ENCODE data around the gene ASCC1.

DNA sequence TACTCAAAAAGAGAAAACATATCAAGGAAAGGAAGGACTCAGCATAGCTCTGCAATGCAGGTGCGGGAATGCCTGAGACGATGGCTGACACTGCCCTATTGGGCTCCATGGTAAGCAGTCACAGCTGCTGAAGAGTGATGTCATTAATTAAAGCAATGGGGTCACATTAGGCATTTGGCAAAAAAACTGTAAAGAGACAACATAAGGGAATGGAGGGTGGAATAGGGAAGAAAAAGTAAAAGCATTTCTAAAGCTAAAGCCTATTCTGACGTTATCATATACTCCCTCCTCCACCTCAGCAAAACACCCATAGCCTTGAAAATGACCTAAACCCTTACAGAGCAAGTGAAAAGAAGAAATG, 89.2 kb downstream of the ASCC1 start:
- TF ChIP-seq, protein P1, sequence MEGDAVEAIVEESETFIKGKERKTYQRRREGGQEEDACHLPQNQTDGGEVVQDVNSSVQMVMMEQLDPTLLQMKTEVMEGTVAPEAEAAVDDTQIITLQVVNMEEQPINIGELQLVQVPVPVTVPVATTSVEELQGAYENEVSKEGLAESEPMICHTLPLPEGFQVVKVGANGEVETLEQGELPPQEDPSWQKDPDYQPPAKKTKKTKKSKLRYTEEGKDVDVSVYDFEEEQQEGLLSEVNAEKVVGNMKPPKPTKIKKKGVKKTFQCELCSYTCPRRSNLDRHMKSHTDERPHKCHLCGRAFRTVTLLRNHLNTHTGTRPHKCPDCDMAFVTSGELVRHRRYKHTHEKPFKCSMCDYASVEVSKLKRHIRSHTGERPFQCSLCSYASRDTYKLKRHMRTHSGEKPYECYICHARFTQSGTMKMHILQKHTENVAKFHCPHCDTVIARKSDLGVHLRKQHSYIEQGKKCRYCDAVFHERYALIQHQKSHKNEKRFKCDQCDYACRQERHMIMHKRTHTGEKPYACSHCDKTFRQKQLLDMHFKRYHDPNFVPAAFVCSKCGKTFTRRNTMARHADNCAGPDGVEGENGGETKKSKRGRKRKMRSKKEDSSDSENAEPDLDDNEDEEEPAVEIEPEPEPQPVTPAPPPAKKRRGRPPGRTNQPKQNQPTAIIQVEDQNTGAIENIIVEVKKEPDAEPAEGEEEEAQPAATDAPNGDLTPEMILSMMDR (IDR thresholded peaks at IDR 0.05), result no peak
- TF ChIP-seq POLR2A (IDR thresholded peaks at IDR 0.05), result no peak

All from stomach (tissue), 4 donors.